Uterine smooth muscle cell (primary cell): ENCODE results near the gene OR5B17. TPM values are rescaled to one million over a fixed set of nuclear protein-coding genes. Genes with fewer than 3 reads are reported as not detected.

Source experiments
- total RNA-seq: library from RNA; depleted of rRNA; stranded (reverse); fragments of >200 nt; gene quantifications from 2 replicates; pipeline ENCODE4 v1.2.3, GENCODE V29; 2014

OR5B17 gene
- not detected in 2 replicates for total RNA-seq

DNA sequence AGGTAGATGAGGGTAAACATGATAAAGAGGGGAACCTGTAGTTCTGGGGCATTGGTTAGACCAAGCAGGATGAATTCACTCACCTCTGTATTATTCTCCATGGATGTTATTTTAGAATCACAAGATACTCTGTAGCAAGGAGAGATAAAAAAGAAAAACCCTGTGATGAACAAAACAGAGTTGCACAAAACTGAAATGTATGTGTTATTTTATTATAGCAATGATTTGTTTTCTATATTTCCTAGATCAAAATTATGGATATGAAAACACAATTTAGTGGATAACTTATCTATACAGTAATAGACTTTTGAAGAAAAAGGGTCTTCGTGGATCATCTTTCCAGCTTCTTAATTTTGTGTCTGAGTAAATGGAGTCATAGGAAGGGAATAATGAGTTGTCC is at the start of gene OR5B17:
Gene OR5B17, minus strand, starts transcription at position 101 of the 400 bp plus-strand sequence. Its CDS starts 0 bp downstream, at position 101.

DNA sequence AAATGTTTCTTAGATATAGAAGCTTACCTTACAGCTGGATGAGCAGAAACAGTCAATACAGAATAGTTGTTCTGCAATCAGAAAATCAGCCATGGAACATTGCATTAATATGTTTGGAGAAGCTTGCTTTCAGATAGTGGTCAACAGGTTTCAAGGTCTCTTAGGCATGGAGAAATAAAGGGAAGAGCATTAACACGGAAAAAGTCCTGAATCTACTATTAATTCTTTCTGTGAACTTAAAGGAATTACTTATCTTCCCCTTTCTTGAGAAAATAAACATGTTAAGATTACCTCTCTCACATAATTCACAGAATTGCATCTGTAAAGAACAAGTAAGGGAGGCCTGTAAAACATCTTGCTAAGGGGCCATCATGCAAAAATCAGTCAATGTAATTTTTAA is 47.9 kb upstream of the OR5B17 start, which contains the start of gene OR5B3:
Gene OR5B3, minus strand, starts transcription at position 101 of the 400 bp plus-strand sequence. CDS start 3,465 bp downstream, outside the sequence.

Other genes with a start within 250 kb of the OR5B17 start
- gene OR9I1, start 233.5 kb downstream of the OR5B17 start, total RNA-seq = under 0.01 TPM in 1 of 2 replicates, not detected in the other
- 0.12 TPM in 1 of 2 replicates, not detected in the other for gene OR9Q2, start 170.0 kb downstream of the OR5B17 start, total RNA-seq
- not detected in 2 replicates for gene OR1S2, start 154.9 kb downstream of the OR5B17 start, total RNA-seq
- 0.12 TPM in 1 of 2 replicates, not detected in the other for gene OR1S1, start 146.3 kb downstream of the OR5B17 start, total RNA-seq
- not detected in 2 replicates for gene OR10Q1, start 130.2 kb downstream of the OR5B17 start, total RNA-seq
- not detected in 2 replicates for gene OR10W1, start 90.8 kb downstream of the OR5B17 start, total RNA-seq
- gene OR5B3, start 47.8 kb upstream of the OR5B17 start, total RNA-seq = not detected in 2 replicates
- not detected in 2 replicates for gene OR5B2, start 69.1 kb upstream of the OR5B17 start, total RNA-seq
- 0.11 TPM in 1 of 2 replicates, not detected in the other for gene OR5B12, start 83.2 kb upstream of the OR5B17 start, total RNA-seq
- not detected in 2 replicates for gene OR5B21, start 149.0 kb upstream of the OR5B17 start, total RNA-seq
- gene LPXN, start 216.8 kb upstream of the OR5B17 start, total RNA-seq = 11.2 and 34.6 TPM in 2 replicates
- gene ZFP91, start 220.0 kb upstream of the OR5B17 start, total RNA-seq = 43.9 and 71.6 TPM in 2 replicates